Esophagus muscularis mucosa (tissue), 3 donors: ENCODE data around the gene KIAA1191.

Experiments used
- CTCF ChIP-seq, 3 experiments: fragments of 200-600 bp in 2 of 3; fragments of 450-650 bp in 1 of 3; sonication (generic) in 2 of 3; IDR thresholded peaks; one replicate each; pipeline ENCODE4 v1.5.1; 2017 to 2019; ENCODE audit warnings: antibody characterized with exemption in 3 of 3, mild to moderate bottlenecking in 2 of 3, moderate library complexity in 1 of 3
- POLR2A ChIP-seq: fragments of 450-650 bp; IDR thresholded peaks from one replicate; pipeline ENCODE4 v1.6.1; 2017; ENCODE audit warnings: antibody characterized with exemption, moderate library complexity, mild to moderate bottlenecking, low read depth

GRCh38 chr5:176384991-176385390 is 23.4 kb upstream of the KIAA1191 start:
- no peak for TF ChIP-seq CTCF (IDR thresholded peaks at IDR 0.05)
- no peak for TF ChIP-seq POLR2A
